ENCODE data around the gene ST8SIA2. TPM values are rescaled to one million over a fixed set of nuclear protein-coding genes. Genes with fewer than 3 reads are reported as not detected.

The ST8SIA2 gene
- total and polyA plus RNA-seq, 11 donors: 0.50 to 14.3 (median 3.1) TPM

DNA sequence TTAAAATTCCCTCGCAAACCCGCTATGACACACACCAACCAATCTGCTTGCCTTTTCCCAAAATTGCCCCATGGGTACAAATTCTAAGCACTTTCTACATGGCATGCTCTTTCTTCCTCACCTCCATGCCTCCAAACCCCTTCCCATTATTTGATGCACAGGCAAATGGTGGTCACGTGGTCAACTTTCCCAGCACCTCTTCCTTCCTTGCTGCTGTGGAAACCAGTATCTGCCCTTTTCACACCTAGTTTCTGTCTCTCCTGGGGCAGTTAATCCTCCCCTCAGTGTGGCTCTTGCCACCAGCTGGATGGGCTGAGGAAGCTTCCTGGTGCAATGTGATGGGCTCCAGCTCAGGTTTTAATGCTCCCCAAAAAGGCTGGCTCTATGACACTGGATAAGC, 38.4 kb upstream of the ST8SIA2 start:
- 86 to 92% (median 90%) methylated on average over 3 of the region's 3 CpGs for WGBS, 4 donors
- no peak for ATAC-seq
- intact Hi-C loops (cut with DNase I): loop anchor here in 1 of 10 donors (10.0 kb wide), 1 partner anchor 61 kb away; no protein-coding TSS in a partner anchor

DNA sequence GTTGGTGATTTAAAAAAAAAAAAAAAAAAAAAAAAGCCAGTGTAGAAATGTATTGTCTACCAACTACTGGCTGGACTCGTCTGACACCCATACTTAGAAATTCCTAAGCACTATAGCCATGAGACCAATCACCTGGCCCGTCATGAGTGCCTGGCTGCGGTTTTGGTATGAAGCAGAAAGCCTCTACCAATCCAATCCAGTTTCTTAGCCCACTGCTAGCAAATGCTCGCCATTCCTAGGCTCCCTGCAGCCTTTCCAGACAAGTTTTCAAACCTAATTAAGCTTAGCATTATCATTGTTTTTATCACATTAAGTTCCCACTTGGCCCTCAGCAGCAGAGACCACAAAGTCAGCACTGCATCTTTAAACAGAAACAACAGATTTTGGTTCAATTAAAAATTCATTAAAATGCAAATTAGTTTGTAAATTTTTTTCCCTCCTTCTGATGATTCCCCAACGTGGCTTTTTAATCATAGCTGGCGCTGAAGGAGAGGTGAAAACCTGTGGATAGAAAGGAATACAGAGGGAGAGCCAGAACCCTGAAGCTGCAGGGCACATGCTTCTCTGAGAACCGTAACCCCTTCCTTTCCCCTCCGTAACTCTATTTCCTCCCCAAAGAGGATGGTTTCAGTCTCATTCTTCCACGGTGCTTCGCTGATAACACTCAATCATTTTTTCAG, 32.2 kb upstream of the ST8SIA2 start:
- Histone ChIP-seq H3K27me3 (peaks cover 0 to 2% (median 0%) of the 10 kb centered on the region in 9 donors), H3K36me3 (no peaks in the 10 kb centered on the region), H3K27ac (no peak overlapping the region), H3K4me1 (no peaks in the 10 kb centered on the region), H3K4me3 (no peak overlapping the region), H3K9me3 (peaks cover 0 to under 1% (median 0%) of the 10 kb centered on the region in 12 donors)
- TF ChIP-seq, protein P1, sequence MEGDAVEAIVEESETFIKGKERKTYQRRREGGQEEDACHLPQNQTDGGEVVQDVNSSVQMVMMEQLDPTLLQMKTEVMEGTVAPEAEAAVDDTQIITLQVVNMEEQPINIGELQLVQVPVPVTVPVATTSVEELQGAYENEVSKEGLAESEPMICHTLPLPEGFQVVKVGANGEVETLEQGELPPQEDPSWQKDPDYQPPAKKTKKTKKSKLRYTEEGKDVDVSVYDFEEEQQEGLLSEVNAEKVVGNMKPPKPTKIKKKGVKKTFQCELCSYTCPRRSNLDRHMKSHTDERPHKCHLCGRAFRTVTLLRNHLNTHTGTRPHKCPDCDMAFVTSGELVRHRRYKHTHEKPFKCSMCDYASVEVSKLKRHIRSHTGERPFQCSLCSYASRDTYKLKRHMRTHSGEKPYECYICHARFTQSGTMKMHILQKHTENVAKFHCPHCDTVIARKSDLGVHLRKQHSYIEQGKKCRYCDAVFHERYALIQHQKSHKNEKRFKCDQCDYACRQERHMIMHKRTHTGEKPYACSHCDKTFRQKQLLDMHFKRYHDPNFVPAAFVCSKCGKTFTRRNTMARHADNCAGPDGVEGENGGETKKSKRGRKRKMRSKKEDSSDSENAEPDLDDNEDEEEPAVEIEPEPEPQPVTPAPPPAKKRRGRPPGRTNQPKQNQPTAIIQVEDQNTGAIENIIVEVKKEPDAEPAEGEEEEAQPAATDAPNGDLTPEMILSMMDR (IDR thresholded peaks at IDR 0.05): no peak
- no peak for TF ChIP-seq POLR2A (IDR thresholded peaks at IDR 0.05)
- DNase-seq (no peak), ATAC-seq (no peak)
- intact Hi-C loops (cut with DNase I): no loop called here
- WGBS, 4 donors: 48 to 64% (median 54%) methylated on average over 10 of the region's 10 CpGs

More for the DNA sequence above, 38.4 kb upstream of the ST8SIA2 start:
- TF ChIP-seq, protein P1 (IDR thresholded peaks at IDR 0.05): no peak
- no peak for TF ChIP-seq POLR2A (IDR thresholded peaks at IDR 0.05)
- no peaks in the 10 kb centered on the region for H3K27me3 ChIP-seq
- no peaks in the 10 kb centered on the region for H3K4me1 ChIP-seq
- no peak for DNase-seq
- no peak overlapping the region for H3K27ac ChIP-seq
- no peaks in the 10 kb centered on the region for H3K9me3 ChIP-seq
- H3K4me3 ChIP-seq: no peak overlapping the region
- H3K36me3 ChIP-seq: no peaks in the 10 kb centered on the region

DNA sequence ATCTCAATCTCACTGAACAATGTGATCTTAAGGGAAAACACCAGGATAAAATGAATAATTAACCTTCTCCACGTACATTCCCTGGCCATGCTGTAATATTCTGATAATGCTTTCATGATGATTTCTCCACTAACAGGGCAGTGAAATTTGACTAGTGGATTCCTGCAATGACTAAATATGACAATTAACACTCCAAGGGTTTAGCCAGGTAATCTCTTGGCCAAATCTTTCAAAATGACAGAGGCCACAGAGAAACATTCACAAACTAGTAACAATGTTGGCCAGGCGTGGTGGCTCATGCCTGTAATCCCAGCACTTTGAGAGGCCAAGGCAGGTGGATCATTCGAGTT, 31.7 kb upstream of the ST8SIA2 start:
- Histone ChIP-seq H3K27ac (no peak overlapping the region), H3K9me3 (peaks cover 0 to 6% (median 0%) of the 10 kb centered on the region in 12 donors), H3K4me3 (no peak overlapping the region), H3K36me3 (no peaks in the 10 kb centered on the region), H3K4me1 (no peaks in the 10 kb centered on the region), H3K27me3 (peaks cover 0 to 2% (median 0%) of the 10 kb centered on the region in 9 donors)
- intact Hi-C loops (cut with DNase I): no loop called here
- no peak for TF ChIP-seq POLR2A (IDR thresholded peaks at IDR 0.05)
- TF ChIP-seq, protein P1 (IDR thresholded peaks at IDR 0.05): no peak
- 58 to 78% (median 69%) methylated on average over 3 of the region's 3 CpGs for WGBS, 4 donors
- ATAC-seq (no peak), DNase-seq (no peak)

GRCh38 chr15:92365084-92365483, 28.6 kb upstream of the ST8SIA2 start:
- 43 to 47% (median 44%) methylated on average over 6 of the region's 6 CpGs for WGBS, 4 donors
- H3K36me3 ChIP-seq: no peaks in the 10 kb centered on the region
- H3K27ac ChIP-seq: no peak overlapping the region
- no peak for TF ChIP-seq POLR2A (IDR thresholded peaks at IDR 0.05)
- TF ChIP-seq, protein P1 (IDR thresholded peaks at IDR 0.05): no peak
- ATAC-seq: no peak
- peaks cover 0 to 2% (median 0%) of the 10 kb centered on the region in 9 donors for H3K27me3 ChIP-seq
- no peak overlapping the region for H3K4me3 ChIP-seq
- no peaks in the 10 kb centered on the region for H3K4me1 ChIP-seq
- DNase-seq: no peak
- intact Hi-C loops (cut with DNase I): no loop called here
- H3K9me3 ChIP-seq: peaks cover 0 to 6% (median 0%) of the 10 kb centered on the region in 12 donors
